ENCODE results near the gene IRF9. TPM values are rescaled to one million over a fixed set of nuclear protein-coding genes. Genes with fewer than 3 reads are reported as not detected.

Gene IRF9
- total RNA-seq, 1 donor from 2014 or later, result 101 TPM

Other genes starting within 250 kb of the IRF9 start
- 61.6 and 72.0 TPM in 2 replicates for gene DHRS4, start 207.5 kb upstream of the IRF9 start, total RNA-seq
- gene DHRS4L2, start 172.3 kb upstream of the IRF9 start, total RNA-seq, result 21.6 and 26.6 TPM in 2 replicates
- gene CARMIL3, start 109.3 kb upstream of the IRF9 start, total RNA-seq, result under 0.01 and 0.17 TPM in 2 replicates
- gene CPNE6, start 89.7 kb upstream of the IRF9 start, total RNA-seq, result not detected in 2 replicates
- gene PCK2, start 67.0 kb upstream of the IRF9 start, total RNA-seq, result 14.5 and 17.0 TPM in 2 replicates
- gene DCAF11, start 46.5 kb upstream of the IRF9 start, total RNA-seq, result 58.0 and 74.9 TPM in 2 replicates
- 0.95 and 1.0 TPM in 2 replicates for gene NRL, start 46.3 kb upstream of the IRF9 start, total RNA-seq
- 0.16 TPM in 1 of 2 replicates, not detected in the other for gene FITM1, start 30.6 kb upstream of the IRF9 start, total RNA-seq
- 93.1 and 102 TPM in 2 replicates for gene PSME1, start 25.1 kb upstream of the IRF9 start, total RNA-seq
- gene EMC9, start 19.7 kb upstream of the IRF9 start, total RNA-seq, result 11.9 and 13.9 TPM in 2 replicates
- gene PSME2, start 14.7 kb upstream of the IRF9 start, total RNA-seq, result 60.0 and 106 TPM in 2 replicates
- gene RNF31, start 13.8 kb upstream of the IRF9 start, total RNA-seq, result 22.2 and 25.8 TPM in 2 replicates
- 0.77 and 1.4 TPM in 2 replicates for gene REC8, start 10.8 kb downstream of the IRF9 start, total RNA-seq
- gene IPO4, start 27.6 kb downstream of the IRF9 start, total RNA-seq, result 24.0 and 24.3 TPM in 2 replicates
- 50.9 and 54.5 TPM in 2 replicates for gene TM9SF1, start 34.2 kb downstream of the IRF9 start, total RNA-seq
- 0.16 TPM in 1 of 2 replicates, not detected in the other for gene TSSK4, start 44.4 kb downstream of the IRF9 start, total RNA-seq
- 18.6 and 23.8 TPM in 2 replicates for gene CHMP4A, start 52.2 kb downstream of the IRF9 start, total RNA-seq
- 15.3 and 17.8 TPM in 2 replicates for gene MDP1, start 54.8 kb downstream of the IRF9 start, total RNA-seq
- gene NEDD8, start 71.1 kb downstream of the IRF9 start, total RNA-seq, result 277 and 335 TPM in 2 replicates
- 118 and 120 TPM in 2 replicates for gene GMPR2, start 71.7 kb downstream of the IRF9 start, total RNA-seq
- gene TINF2, start 81.4 kb downstream of the IRF9 start, total RNA-seq, result 36.6 and 48.1 TPM in 2 replicates
- 0.16 and 0.86 TPM in 2 replicates for gene TGM1, start 101.9 kb downstream of the IRF9 start, total RNA-seq
- gene RABGGTA, start 110.3 kb downstream of the IRF9 start, total RNA-seq, result 16.9 and 18.7 TPM in 2 replicates
- gene DHRS1, start 138.5 kb downstream of the IRF9 start, total RNA-seq, result 11.2 and 14.7 TPM in 2 replicates
- 13.4 and 13.9 TPM in 2 replicates for gene NOP9, start 138.6 kb downstream of the IRF9 start, total RNA-seq
- 1.3 and 1.4 TPM in 2 replicates for gene CIDEB, start 146.7 kb downstream of the IRF9 start, total RNA-seq
- gene LTB4R2, start 148.9 kb downstream of the IRF9 start, total RNA-seq, result 1.9 and 2.7 TPM in 2 replicates
- gene LTB4R, start 150.2 kb downstream of the IRF9 start, total RNA-seq, result 0.94 and 1.1 TPM in 2 replicates
- gene ADCY4, start 173.8 kb downstream of the IRF9 start, total RNA-seq, result 1.4 and 9.3 TPM in 2 replicates
- gene RIPK3, start 178.7 kb downstream of the IRF9 start, total RNA-seq, result 2.5 and 6.2 TPM in 2 replicates
- gene NFATC4, start 206.9 kb downstream of the IRF9 start, total RNA-seq, result 74.6 and 97.9 TPM in 2 replicates
- gene NYNRIN, start 237.7 kb downstream of the IRF9 start, total RNA-seq, result 17.5 and 19.7 TPM in 2 replicates

All from bronchial smooth muscle cell (primary cell).